MM.1S (cell line): ENCODE measurements around the gene LSMEM2.

ENCODE experiments used
- DNase-seq: peaks from one replicate; pipeline ENCODE4 v3.0.0-alpha.2; 2015
- H2AFZ ChIP-seq: fragments of 300-600 bp; sonication (generic); 2 replicates; pipeline ENCODE4 v1.6.0; 2016; ENCODE audit warnings: antibody characterized with exemption, low read length
- H3F3A ChIP-seq: fragments of 300-600 bp; sonication (generic); 2 replicates; pipeline ENCODE4 v1.6.1; 2016; ENCODE audit warnings: mild to moderate bottlenecking, antibody characterized with exemption, low read length, moderate library complexity, mixed read lengths; ENCODE audit not compliant: insufficient read depth
- H3K27ac ChIP-seq: fragments of 300-600 bp; sonication (generic); 2 replicates; pipeline ENCODE4 v1.5.1; 2016; ENCODE audit warnings: mild to moderate bottlenecking, low read length
- H3K27me3 ChIP-seq: fragments of 300-600 bp; sonication (generic); replicated peaks from 2 replicates; pipeline ENCODE4 v1.6.0; 2016; ENCODE audit warnings: low read length; ENCODE audit not compliant: insufficient read depth
- H3K36me3 ChIP-seq: fragments of 300-600 bp; sonication (generic); replicated peaks from 2 replicates; pipeline ENCODE4 v1.6.1; 2016; ENCODE audit warnings: mild to moderate bottlenecking, low read length, mixed read lengths; ENCODE audit not compliant: insufficient read depth
- H3K4me1 ChIP-seq: fragments of 300-600 bp; sonication (generic); 2 replicates; pipeline ENCODE4 v1.6.1; 2016; ENCODE audit warnings: low read length, mixed read lengths
- H3K4me2 ChIP-seq: fragments of 300-600 bp; sonication (generic); 2 replicates; pipeline ENCODE4 v1.6.0; 2016; ENCODE audit warnings: low read depth, low read length
- H3K4me3 ChIP-seq: fragments of 300-600 bp; sonication (generic); 2 replicates; pipeline ENCODE4 v1.5.1; 2016; ENCODE audit warnings: low read length, mixed read lengths
- H3K79me2 ChIP-seq: fragments of 300-600 bp; sonication (generic); 2 replicates; pipeline ENCODE4 v1.6.1; 2016; ENCODE audit warnings: mixed run types, low read length, mixed read lengths
- H3K9ac ChIP-seq: fragments of 300-600 bp; sonication (generic); 2 replicates; pipeline ENCODE4 v1.6.1; 2016; ENCODE audit warnings: low read length, mixed read lengths
- H3K9me2 ChIP-seq: fragments of 300-600 bp; sonication (generic); replicated peaks from 2 replicates; pipeline ENCODE4 v1.6.1; 2016; ENCODE audit warnings: mild to moderate bottlenecking, low read length, mixed read lengths; ENCODE audit not compliant: insufficient read depth
- H3K9me3 ChIP-seq: fragments of 300-600 bp; sonication (generic); replicated peaks from 2 replicates; pipeline ENCODE4 v1.6.1; 2016; ENCODE audit warnings: mild to moderate bottlenecking, low read length, mixed read lengths; ENCODE audit not compliant: insufficient read depth
- H4K20me1 ChIP-seq: fragments of 300-600 bp; sonication (generic); 2 replicates; pipeline ENCODE4 v1.6.1; 2016; ENCODE audit warnings: mild to moderate bottlenecking, low read length, moderate library complexity, mixed read lengths; ENCODE audit not compliant: insufficient read depth
- EZH2 ChIP-seq: fragments of 300-600 bp; sonication (generic); optimal IDR thresholded peaks from 2 replicates; pipeline ENCODE3; 2017; ENCODE audit warnings: low read depth, mild to moderate bottlenecking, antibody characterized with exemption, low read length, mixed read lengths
- EZH2phosphoT487 ChIP-seq: fragments of 300-600 bp; sonication (generic); IDR thresholded peaks from 2 replicates; pipeline ENCODE4 v1.6.1; 2018; ENCODE audit warnings: antibody characterized with exemption, low read length
- TF ChIP-seq, protein P1 (sequence below): fragments of 300-600 bp; sonication (generic); IDR thresholded peaks from 2 replicates; pipeline ENCODE4 v1.5.1; 2016; ENCODE audit warnings: antibody characterized with exemption, low read length, mixed read lengths

Gene LSMEM2

GRCh38 chr3:50318163-50318562 lies 39.3 kb downstream of the LSMEM2 start:
- no peaks in the 10 kb centered on the region for H3F3A ChIP-seq
- no peak overlapping the region for H3K4me2 ChIP-seq
- no peaks in the 10 kb centered on the region for H3K9me3 ChIP-seq
- H3K4me3 ChIP-seq, result no peak overlapping the region
- DNase-seq, result no peak
- H3K27me3 ChIP-seq, result no peaks in the 10 kb centered on the region
- peaks cover 12% of the 10 kb centered on the region; the same call in 1 of the 2 replicates for H3K79me2 ChIP-seq
- H3K36me3 ChIP-seq, result no peaks in the 10 kb centered on the region
- H3K27ac ChIP-seq, result no peak overlapping the region
- H3K4me1 ChIP-seq, result 0 out of 2 replicates have a peak, but pooled peaks cover 8% of the 10 kb centered on the region
- no peaks in the 10 kb centered on the region for H4K20me1 ChIP-seq
- no peak overlapping the region for H3K9ac ChIP-seq
- no peak for TF ChIP-seq EZH2phosphoT487
- TF ChIP-seq, protein P1, sequence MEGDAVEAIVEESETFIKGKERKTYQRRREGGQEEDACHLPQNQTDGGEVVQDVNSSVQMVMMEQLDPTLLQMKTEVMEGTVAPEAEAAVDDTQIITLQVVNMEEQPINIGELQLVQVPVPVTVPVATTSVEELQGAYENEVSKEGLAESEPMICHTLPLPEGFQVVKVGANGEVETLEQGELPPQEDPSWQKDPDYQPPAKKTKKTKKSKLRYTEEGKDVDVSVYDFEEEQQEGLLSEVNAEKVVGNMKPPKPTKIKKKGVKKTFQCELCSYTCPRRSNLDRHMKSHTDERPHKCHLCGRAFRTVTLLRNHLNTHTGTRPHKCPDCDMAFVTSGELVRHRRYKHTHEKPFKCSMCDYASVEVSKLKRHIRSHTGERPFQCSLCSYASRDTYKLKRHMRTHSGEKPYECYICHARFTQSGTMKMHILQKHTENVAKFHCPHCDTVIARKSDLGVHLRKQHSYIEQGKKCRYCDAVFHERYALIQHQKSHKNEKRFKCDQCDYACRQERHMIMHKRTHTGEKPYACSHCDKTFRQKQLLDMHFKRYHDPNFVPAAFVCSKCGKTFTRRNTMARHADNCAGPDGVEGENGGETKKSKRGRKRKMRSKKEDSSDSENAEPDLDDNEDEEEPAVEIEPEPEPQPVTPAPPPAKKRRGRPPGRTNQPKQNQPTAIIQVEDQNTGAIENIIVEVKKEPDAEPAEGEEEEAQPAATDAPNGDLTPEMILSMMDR, result no peak
- no peak for TF ChIP-seq EZH2
- H3K9me2 ChIP-seq, result no peaks in the 10 kb centered on the region
- no peak overlapping the region for H2AFZ ChIP-seq

GRCh38 chr3:50318615-50319014 lies 39.7 kb downstream of the LSMEM2 start:
- Histone ChIP-seq H4K20me1 (no peaks in the 10 kb centered on the region), H3K9ac (no peak overlapping the region), H3K4me2 (no peak overlapping the region)

DNA sequence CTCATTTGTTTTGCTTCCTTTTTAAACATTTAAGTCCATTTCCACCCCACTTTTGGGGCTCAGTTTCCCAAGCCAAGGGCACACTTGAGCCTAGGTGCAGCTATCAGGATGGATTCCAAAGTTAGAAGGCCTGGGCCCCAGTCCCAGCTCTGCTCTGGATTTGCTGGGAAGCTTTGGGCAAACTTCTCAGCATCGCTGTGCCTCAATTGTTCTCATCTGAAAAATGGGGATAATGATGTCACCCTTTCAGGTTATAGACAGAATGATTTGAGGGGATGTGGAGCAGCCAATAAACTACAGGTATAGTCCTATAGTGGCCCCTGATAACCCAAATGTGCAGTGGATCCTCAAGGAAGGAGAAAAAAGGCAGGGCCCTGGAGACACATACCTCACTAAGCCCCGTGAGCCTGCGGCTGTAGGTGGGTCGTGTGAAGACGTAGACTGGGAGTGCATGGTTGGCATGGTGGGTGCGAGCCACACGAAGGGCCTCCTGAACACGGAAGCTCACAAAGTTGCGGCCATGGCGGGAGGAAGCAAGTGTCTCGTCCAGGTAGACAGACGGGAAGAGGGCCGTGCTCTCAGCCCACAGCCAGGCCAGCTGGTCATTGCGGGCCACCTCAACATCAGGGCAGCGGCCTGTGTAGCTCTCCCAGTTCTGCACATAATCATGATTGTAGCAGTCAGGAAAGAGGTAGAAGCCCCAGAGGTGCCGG lies 40.5 kb downstream of the LSMEM2 start:
- no peak for DNase-seq
- Histone ChIP-seq H3K36me3 (no peaks in the 10 kb centered on the region), H3K27ac (no peak overlapping the region), H3K9me3 (no peaks in the 10 kb centered on the region), H2AFZ (no peak overlapping the region), H3K4me3 (no peak overlapping the region), H3K4me2 (no peak overlapping the region), H3K9me2 (no peaks in the 10 kb centered on the region), H3K27me3 (no peaks in the 10 kb centered on the region), H3K9ac (no peak overlapping the region), H3K79me2 (peaks cover 12% of the 10 kb centered on the region; the same call in 1 of the 2 replicates), H3K4me1 (0 out of 2 replicates have a peak, but pooled peaks cover 8% of the 10 kb centered on the region), H4K20me1 (no peaks in the 10 kb centered on the region), H3F3A (no peaks in the 10 kb centered on the region)
- TF ChIP-seq EZH2phosphoT487, result no peak
- no peak for TF ChIP-seq EZH2
- TF ChIP-seq, protein P1, result no peak

More at GRCh38 chr3:50318615-50319014, 39.7 kb downstream of the LSMEM2 start:
- TF ChIP-seq, protein P1, result no peak
- TF ChIP-seq EZH2 (no peak), EZH2phosphoT487 (no peak)
- H3K9me3 ChIP-seq, result no peaks in the 10 kb centered on the region
- no peaks in the 10 kb centered on the region for H3K9me2 ChIP-seq
- DNase-seq, result no peak
- no peak overlapping the region for H3K27ac ChIP-seq
- H3K36me3 ChIP-seq, result no peaks in the 10 kb centered on the region
- H2AFZ ChIP-seq, result no peak overlapping the region
- H3F3A ChIP-seq, result no peaks in the 10 kb centered on the region
- H3K27me3 ChIP-seq, result no peaks in the 10 kb centered on the region
- 0 out of 2 replicates have a peak, but pooled peaks cover 8% of the 10 kb centered on the region for H3K4me1 ChIP-seq
- peaks cover 12% of the 10 kb centered on the region; the same call in 1 of the 2 replicates for H3K79me2 ChIP-seq
- H3K4me3 ChIP-seq, result no peak overlapping the region
